ENCODE data around the gene DLD.

DNA sequence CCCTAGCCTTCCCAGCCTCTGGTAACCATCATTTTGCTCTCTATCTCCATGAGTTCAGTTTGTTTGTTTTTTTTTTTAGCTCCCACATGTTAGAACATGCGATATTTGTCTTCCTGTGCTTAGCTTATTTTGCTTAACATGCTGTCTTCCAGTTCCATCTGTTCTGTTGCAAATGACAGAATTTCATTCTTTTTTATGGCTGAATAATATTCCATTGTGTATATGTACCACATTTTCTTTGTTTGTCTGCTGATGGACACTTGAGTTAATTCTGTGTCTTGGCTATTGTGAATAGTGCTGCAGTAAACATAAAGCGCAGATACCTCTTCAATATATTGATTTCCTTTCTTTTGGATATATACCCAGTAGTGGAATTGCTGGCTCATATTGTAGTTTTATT lies 21.0 kb downstream of the DLD start:
- TF ChIP-seq TCF4 (CRISPR knock-in tag; IDR thresholded peaks at IDR 0.05; ENCODE audit: borderline replicate concordance) (no peak), ARNTL (CRISPR knock-in tag; IDR thresholded peaks at IDR 0.05; ENCODE audit: borderline replicate concordance, low read depth) (no peak), ZFP30 (CRISPR knock-in tag; IDR thresholded peaks at IDR 0.05) (no peak), CSDC2 (CRISPR knock-in tag; IDR thresholded peaks at IDR 0.05) (no peak), ZFP3 (CRISPR knock-in tag; IDR thresholded peaks at IDR 0.05) (no peak), SNAI2 (CRISPR knock-in tag; IDR thresholded peaks at IDR 0.05) (no peak), TOX (CRISPR knock-in tag; IDR thresholded peaks at IDR 0.05; ENCODE audit: borderline replicate concordance) (no peak), RARB (CRISPR knock-in tag; IDR thresholded peaks at IDR 0.05) (no peak), GLIS3 (CRISPR knock-in tag; IDR thresholded peaks at IDR 0.05) (no peak)
- TF ChIP-seq, protein P1, sequence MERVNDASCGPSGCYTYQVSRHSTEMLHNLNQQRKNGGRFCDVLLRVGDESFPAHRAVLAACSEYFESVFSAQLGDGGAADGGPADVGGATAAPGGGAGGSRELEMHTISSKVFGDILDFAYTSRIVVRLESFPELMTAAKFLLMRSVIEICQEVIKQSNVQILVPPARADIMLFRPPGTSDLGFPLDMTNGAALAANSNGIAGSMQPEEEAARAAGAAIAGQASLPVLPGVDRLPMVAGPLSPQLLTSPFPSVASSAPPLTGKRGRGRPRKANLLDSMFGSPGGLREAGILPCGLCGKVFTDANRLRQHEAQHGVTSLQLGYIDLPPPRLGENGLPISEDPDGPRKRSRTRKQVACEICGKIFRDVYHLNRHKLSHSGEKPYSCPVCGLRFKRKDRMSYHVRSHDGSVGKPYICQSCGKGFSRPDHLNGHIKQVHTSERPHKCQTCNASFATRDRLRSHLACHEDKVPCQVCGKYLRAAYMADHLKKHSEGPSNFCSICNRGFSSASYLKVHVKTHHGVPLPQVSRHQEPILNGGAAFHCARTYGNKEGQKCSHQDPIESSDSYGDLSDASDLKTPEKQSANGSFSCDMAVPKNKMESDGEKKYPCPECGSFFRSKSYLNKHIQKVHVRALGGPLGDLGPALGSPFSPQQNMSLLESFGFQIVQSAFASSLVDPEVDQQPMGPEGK (CRISPR knock-in tag; IDR thresholded peaks at IDR 0.05; ENCODE audit: borderline replicate concordance), result no peak
- TF ChIP-seq, protein P2, sequence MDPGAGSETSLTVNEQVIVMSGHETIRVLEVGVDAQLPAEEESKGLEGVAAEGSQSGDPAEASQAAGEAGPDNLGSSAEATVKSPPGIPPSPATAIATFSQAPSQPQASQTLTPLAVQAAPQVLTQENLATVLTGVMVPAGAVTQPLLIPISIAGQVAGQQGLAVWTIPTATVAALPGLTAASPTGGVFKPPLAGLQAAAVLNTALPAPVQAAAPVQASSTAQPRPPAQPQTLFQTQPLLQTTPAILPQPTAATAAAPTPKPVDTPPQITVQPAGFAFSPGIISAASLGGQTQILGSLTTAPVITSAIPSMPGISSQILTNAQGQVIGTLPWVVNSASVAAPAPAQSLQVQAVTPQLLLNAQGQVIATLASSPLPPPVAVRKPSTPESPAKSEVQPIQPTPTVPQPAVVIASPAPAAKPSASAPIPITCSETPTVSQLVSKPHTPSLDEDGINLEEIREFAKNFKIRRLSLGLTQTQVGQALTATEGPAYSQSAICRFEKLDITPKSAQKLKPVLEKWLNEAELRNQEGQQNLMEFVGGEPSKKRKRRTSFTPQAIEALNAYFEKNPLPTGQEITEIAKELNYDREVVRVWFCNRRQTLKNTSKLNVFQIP (CRISPR knock-in tag; IDR thresholded peaks at IDR 0.05; ENCODE audit: borderline replicate concordance, low read depth), result no peak
- TF ChIP-seq, protein P3, sequence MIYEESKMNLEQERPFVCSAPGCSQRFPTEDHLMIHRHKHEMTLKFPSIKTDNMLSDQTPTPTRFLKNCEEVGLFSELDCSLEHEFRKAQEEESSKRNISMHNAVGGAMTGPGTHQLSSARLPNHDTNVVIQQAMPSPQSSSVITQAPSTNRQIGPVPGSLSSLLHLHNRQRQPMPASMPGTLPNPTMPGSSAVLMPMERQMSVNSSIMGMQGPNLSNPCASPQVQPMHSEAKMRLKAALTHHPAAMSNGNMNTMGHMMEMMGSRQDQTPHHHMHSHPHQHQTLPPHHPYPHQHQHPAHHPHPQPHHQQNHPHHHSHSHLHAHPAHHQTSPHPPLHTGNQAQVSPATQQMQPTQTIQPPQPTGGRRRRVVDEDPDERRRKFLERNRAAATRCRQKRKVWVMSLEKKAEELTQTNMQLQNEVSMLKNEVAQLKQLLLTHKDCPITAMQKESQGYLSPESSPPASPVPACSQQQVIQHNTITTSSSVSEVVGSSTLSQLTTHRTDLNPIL (CRISPR knock-in tag; IDR thresholded peaks at IDR 0.05; ENCODE audit: low read depth), result no peak
